GM23248 (cell line): ENCODE results near the gene SLC34A1. TPM values are rescaled to one million over a fixed set of nuclear protein-coding genes. Genes with fewer than 3 reads are reported as not detected.
"Not testable (repeated sequence)": the region's sequence is repeated elsewhere in the genome, so short reads cannot be mapped to it uniquely, and the experiment has no call there.

Experiments used
- DNase-seq: peaks from one replicate; pipeline ENCODE4 v3.0.0-alpha.2; 2015
- H2AFZ ChIP-seq: fragments of 200-600 bp; sonication (generic); 2 replicates; pipeline ENCODE4 v1.6.1; 2016; ENCODE audit warnings: antibody characterized with exemption
- H3F3A ChIP-seq: fragments of 200-600 bp; sonication (generic); 2 replicates; pipeline ENCODE4 v1.6.1; 2016; ENCODE audit warnings: mild to moderate bottlenecking, antibody characterized with exemption, mixed run types; ENCODE audit not compliant: insufficient read depth
- H3K27ac ChIP-seq: fragments of 200-600 bp; sonication (generic); 2 replicates; pipeline ENCODE4 v1.5.1; 2016; ENCODE audit warnings: mild to moderate bottlenecking
- H3K27me3 ChIP-seq: fragments of 200-600 bp; sonication (generic); replicated peaks from 2 replicates; pipeline ENCODE4 v1.6.1; 2016; ENCODE audit warnings: mild to moderate bottlenecking; ENCODE audit not compliant: insufficient read depth
- H3K36me3 ChIP-seq: fragments of 200-600 bp; sonication (generic); 2 replicates; pipeline ENCODE4 v1.6.1; 2016; ENCODE audit warnings: low read depth, mild to moderate bottlenecking
- H3K4me1 ChIP-seq: fragments of 200-600 bp; sonication (generic); 2 replicates; pipeline ENCODE4 v1.6.1; 2016; ENCODE audit warnings: mild to moderate bottlenecking; ENCODE audit not compliant: insufficient read depth
- H3K4me2 ChIP-seq: fragments of 200-600 bp; sonication (generic); one replicate; pipeline ENCODE4 v1.6.1; 2016; ENCODE audit warnings: mild to moderate bottlenecking; ENCODE audit not compliant: unreplicated experiment
- H3K4me3 ChIP-seq: fragments of 200-600 bp; sonication (generic); 2 replicates; pipeline ENCODE4 v1.5.1; 2016; ENCODE audit warnings: mild to moderate bottlenecking
- H3K79me2 ChIP-seq: fragments of 200-600 bp; sonication (generic); 2 replicates; pipeline ENCODE4 v1.6.1; 2016; ENCODE audit warnings: mild to moderate bottlenecking; ENCODE audit not compliant: insufficient read depth
- H3K9ac ChIP-seq: fragments of 200-600 bp; sonication (generic); 2 replicates; pipeline ENCODE4 v1.6.1; 2016; ENCODE audit warnings: mild to moderate bottlenecking
- H3K9me2 ChIP-seq: fragments of 200-600 bp; sonication (generic); 2 replicates; pipeline ENCODE4 v1.6.1; 2016; ENCODE audit warnings: mixed run types, mild to moderate bottlenecking, moderate library complexity; ENCODE audit not compliant: insufficient read depth
- H3K9me3 ChIP-seq: fragments of 200-600 bp; sonication (generic); one replicate; pipeline ENCODE4 v1.6.1; 2017; ENCODE audit warnings: low read depth
- H4K20me1 ChIP-seq: fragments of 200-600 bp; sonication (generic); 2 replicates; pipeline ENCODE4 v1.6.0; 2016; ENCODE audit not compliant: insufficient read depth
- EZH2 ChIP-seq: fragments of 200-600 bp; sonication (generic); IDR thresholded peaks from 2 replicates; pipeline ENCODE4 v1.6.1; 2018; ENCODE audit warnings: antibody characterized with exemption, mild to moderate bottlenecking; ENCODE audit not compliant: insufficient read depth, poor library complexity, severe bottlenecking
- EZH2phosphoT487 ChIP-seq: fragments of 200-600 bp; sonication (generic); IDR thresholded peaks from 2 replicates; pipeline ENCODE4 v1.6.1; 2018; ENCODE audit warnings: antibody characterized with exemption, moderate library complexity, mild to moderate bottlenecking, low read depth; ENCODE audit not compliant: insufficient read depth
- WGBS, 2 experiments: methylation state at CpG; one replicate each; pipeline ENCODE4 v1.1.6; 2015 to 2017; ENCODE audit warnings: low lambda C conversion rate in 2 of 2, low coverage in 1 of 2; ENCODE audit errors: missing lambda C conversion rate in 2 of 2; 5-methylcytosine and 5-hydroxymethylcytosine counted together
- in situ Hi-C: fragments of 300-500 bp; cut with MboI; formaldehyde crosslinking; loops from 2 replicates; pipeline ENCODE4 v1.15.0; 2020
- polyA plus RNA-seq: library from polyadenylated mRNA; unstranded; fragments of >200 nt; fragmentation: Nextera tagmentation; extraction: Ambion mirVana; gene quantifications from 2 replicates; pipeline ENCODE4 v1.2.1, GENCODE V29; 2016
- total RNA-seq: library from RNA; depleted of rRNA; stranded (reverse); fragments of >200 nt; shearing (Covaris generic); gene quantifications from 2 replicates; pipeline ENCODE4 v1.2.3, GENCODE V29; 2014

The SLC34A1 gene
- total and polyA plus RNA-seq, 2 experiments from 2014 or later: not detected

- no peaks in the 10 kb centered on the region for H3K27me3 ChIP-seq
- no peak overlapping the region for H2AFZ ChIP-seq
- WGBS, 2 experiments: 60 to 61% methylated on average over 3 of the region's 3 CpGs
- no peaks in the 10 kb centered on the region for H3K79me2 ChIP-seq
- H3F3A ChIP-seq: no peaks in the 10 kb centered on the region
- DNase-seq: no peak
- no peak overlapping the region for H3K27ac ChIP-seq
- H3K36me3 ChIP-seq: no peaks in the 10 kb centered on the region
- peaks cover 9% of the 10 kb centered on the region; the same call in 1 of the 2 replicates for H3K4me1 ChIP-seq
- H3K4me2 ChIP-seq: no peak overlapping the region
- no peaks in the 10 kb centered on the region for H4K20me1 ChIP-seq
- H3K9me2 ChIP-seq: no peaks in the 10 kb centered on the region
- no peak overlapping the region for H3K9ac ChIP-seq
- no peak for TF ChIP-seq EZH2phosphoT487
- no peak for TF ChIP-seq EZH2
- in situ Hi-C loops: no loop called here
- no peaks in the 10 kb centered on the region for H3K9me3 ChIP-seq
- no peak overlapping the region for H3K4me3 ChIP-seq
These were observed 24.4 kb upstream of the SLC34A1 start for GRCh38 chr5:177359860-177360259.

GRCh38 chr5:177360740-177361139, 23.5 kb upstream of the SLC34A1 start:
- H3K27ac ChIP-seq, H3K27me3 ChIP-seq, H3K9ac ChIP-seq, H3K9me2 ChIP-seq, H4K20me1 ChIP-seq, H3K4me3 ChIP-seq, H3K79me2 ChIP-seq, DNase-seq, H2AFZ ChIP-seq, in situ Hi-C loops, H3K4me1 ChIP-seq, H3K36me3 ChIP-seq, H3K4me2 ChIP-seq, H3F3A ChIP-seq, H3K9me3 ChIP-seq: not testable (repeated sequence)
- WGBS, 2 experiments: 76 to 87% methylated on average over 7 of the region's 7 CpGs

GRCh38 chr5:177361418-177362291, 22.6 kb upstream of the SLC34A1 start:
- H3K9ac ChIP-seq: no peak overlapping the region
- H3F3A ChIP-seq: no peaks in the 10 kb centered on the region
- H3K79me2 ChIP-seq: no peaks in the 10 kb centered on the region
- no peaks in the 10 kb centered on the region for H3K27me3 ChIP-seq
- H4K20me1 ChIP-seq: no peaks in the 10 kb centered on the region
- H3K4me2 ChIP-seq: no peak overlapping the region
- in situ Hi-C loops: no loop called here
- H3K36me3 ChIP-seq: no peaks in the 10 kb centered on the region
- no peak for DNase-seq
- no peaks in the 10 kb centered on the region for H3K9me2 ChIP-seq
- H3K4me3 ChIP-seq: no peak overlapping the region
- no peak overlapping the region for H2AFZ ChIP-seq
- 61 to 62% methylated on average over 6 of the region's 6 CpGs for WGBS, 2 experiments
- H3K4me1 ChIP-seq: peaks cover 12% of the 10 kb centered on the region; the same call in 1 of the 2 replicates
- H3K27ac ChIP-seq: no peak overlapping the region
- TF ChIP-seq EZH2 (no peak), EZH2phosphoT487 (no peak)
- no peaks in the 10 kb centered on the region for H3K9me3 ChIP-seq

GRCh38 chr5:177362292-177362609, 22.0 kb upstream of the SLC34A1 start:
- no peak for DNase-seq
- Histone ChIP-seq H3K36me3 (no peaks in the 10 kb centered on the region), H3F3A (no peaks in the 10 kb centered on the region), H3K27me3 (no peaks in the 10 kb centered on the region), H3K79me2 (no peaks in the 10 kb centered on the region), H3K9me2 (no peaks in the 10 kb centered on the region), H3K9ac (no peak overlapping the region), H3K4me3 (no peak overlapping the region), H3K9me3 (no peaks in the 10 kb centered on the region), H3K4me2 (no peak overlapping the region), H4K20me1 (no peaks in the 10 kb centered on the region), H3K27ac (no peak overlapping the region), H3K4me1 (peaks cover 15% of the 10 kb centered on the region; the same call in 1 of the 2 replicates), H2AFZ (no peak overlapping the region)
- WGBS, 2 experiments: 52 to 58% methylated on average over 8 of the region's 8 CpGs
- TF ChIP-seq EZH2 (no peak), EZH2phosphoT487 (no peak)
- in situ Hi-C loops: no loop called here
